UCSD-AML1 (cell line): ENCODE data around the gene RBBP7.
"Not testable (repeated sequence)": the region's sequence is repeated elsewhere in the genome, so short reads cannot be mapped to it uniquely, and the experiment has no call there.

Experiments used
- DNase-seq: peaks from one replicate; lab custom pipeline; 2025; ENCODE audit not compliant: unreplicated experiment; lab: John Stamatoyannopoulos, UW

Gene RBBP7

GRCh38 chrX:16867947-16868346, 2.2 kb downstream of the RBBP7 start:
- DNase-seq: no peak

- DNase-seq: no peak
Observed at GRCh38 chrX:16862829-16863228, 7.3 kb downstream of the RBBP7 start.

- no peak for DNase-seq
Observed at GRCh38 chrX:16856744-16857143, 13.4 kb downstream of the RBBP7 start.

- DNase-seq: not testable (repeated sequence)
Observed at GRCh38 chrX:16856076-16856404, 14.1 kb downstream of the RBBP7 start.

- no peak for DNase-seq
Observed at GRCh38 chrX:16855363-16856075, 14.6 kb downstream of the RBBP7 start.

GRCh38 chrX:16853537-16853936, 16.6 kb downstream of the RBBP7 start:
- no peak for DNase-seq

GRCh38 chrX:16852617-16853179, 17.5 kb downstream of the RBBP7 start:
- DNase-seq: no peak

- no peak for DNase-seq
Observed at GRCh38 chrX:16851827-16852226, 18.3 kb downstream of the RBBP7 start.

GRCh38 chrX:16851421-16851820, 18.7 kb downstream of the RBBP7 start:
- no peak for DNase-seq

- DNase-seq: no peak
Observed at GRCh38 chrX:16848541-16848940, 21.6 kb downstream of the RBBP7 start.

- DNase-seq: no peak
Observed at GRCh38 chrX:16845686-16846085, 24.5 kb downstream of the RBBP7 start.

GRCh38 chrX:16843208-16843909, 26.8 kb downstream of the RBBP7 start:
- no peak for DNase-seq

GRCh38 chrX:16842684-16843083, 27.5 kb downstream of the RBBP7 start:
- no peak for DNase-seq

GRCh38 chrX:16839852-16840460, 30.2 kb downstream of the RBBP7 start:
- DNase-seq: no peak

GRCh38 chrX:16839219-16839851, 30.8 kb downstream of the RBBP7 start:
- no peak for DNase-seq

GRCh38 chrX:16838202-16839066, 31.7 kb downstream of the RBBP7 start:
- DNase-seq: no peak

GRCh38 chrX:16836371-16836770, 33.8 kb downstream of the RBBP7 start:
- DNase-seq: peak; percentile 13

- DNase-seq: no peak
Observed at GRCh38 chrX:16834806-16835205, 35.4 kb downstream of the RBBP7 start.

GRCh38 chrX:16832301-16832700, 37.9 kb downstream of the RBBP7 start:
- DNase-seq: no peak

- DNase-seq: no peak
Observed at GRCh38 chrX:16828124-16828908, 41.8 kb downstream of the RBBP7 start.
